Thoracic aorta (tissue), 2 donors: ENCODE measurements around the gene PHLDB2. TPM values are rescaled to one million over a fixed set of nuclear protein-coding genes. Genes with fewer than 3 reads are reported as not detected.

Experiments
- ATAC-seq: fragments of 150-250 bp; one replicate; pipeline ENCODE4 v1.8.0; 2017; ENCODE audit warnings: low read depth; ENCODE audit not compliant: insufficient number of reproducible peaks, low FRiP score
- DNase-seq: peaks from one replicate; pipeline ENCODE4 v3.0.0-alpha.2; 2020; ENCODE audit warnings: low spot score
- H3K27ac ChIP-seq, 2 donors: fragments of 200-600 bp; sonication (generic); 1 replicate in 1 of 2; 2 replicates in 1 of 2; pipeline ENCODE4 v1.5.1; 2016; ENCODE audit warnings: mild to moderate bottlenecking in 2 of 2, moderate library complexity in 2 of 2
- H3K27me3 ChIP-seq: fragments of 200-600 bp; sonication (generic); replicated peaks from 2 replicates; pipeline ENCODE4 v1.6.0; 2016; ENCODE audit warnings: mild to moderate bottlenecking; ENCODE audit not compliant: insufficient read depth
- H3K36me3 ChIP-seq: fragments of 200-600 bp; sonication (generic); one replicate; pipeline ENCODE4 v1.5.1; 2016
- H3K4me1 ChIP-seq, 2 donors: fragments of 200-600 bp; sonication (generic); 1 replicate in 1 of 2; 2 replicates in 1 of 2; pipeline versions ENCODE4 v1.5.1 to v1.6.0; 2016; ENCODE audit warnings: low read depth in 2 of 2, mild to moderate bottlenecking in 1 of 2; ENCODE audit not compliant: control insufficient read depth in 1 of 2
- H3K4me3 ChIP-seq: fragments of 200-600 bp; sonication (generic); 2 replicates; pipeline ENCODE4 v1.5.1; 2016; ENCODE audit warnings: mild to moderate bottlenecking
- H3K9me3 ChIP-seq: fragments of 200-600 bp; sonication (generic); 2 replicates; pipeline ENCODE4 v1.5.1; 2016
- CTCF ChIP-seq: fragments of 200-600 bp; sonication (generic); IDR thresholded peaks from one replicate; pipeline ENCODE4 v1.5.1; 2019; ENCODE audit warnings: antibody characterized with exemption
- total RNA-seq, 2 donors: library from RNA; depleted of rRNA; stranded (reverse); fragments of >200 nt; gene quantifications; one replicate each; pipeline versions ENCODE4 v1.1.0 to v1.2.3, GENCODE V29; 2016

PHLDB2 gene
- total RNA-seq, 2 donors from 2014 or later = 99.0 to 140 TPM

- Histone ChIP-seq H3K27ac (no peak overlapping the region), H3K4me3 (no peak overlapping the region), H3K27me3 (no peaks in the 10 kb centered on the region), H3K4me1 (peaks cover 8 to 16% of the 10 kb centered on the region in 2 donors), H3K36me3 (no peaks in the 10 kb centered on the region), H3K9me3 (no peaks in the 10 kb centered on the region)
- no peak for TF ChIP-seq CTCF
- ATAC-seq (no peak), DNase-seq (no peak)
These were observed 6.0 kb upstream of the PHLDB2 start for GRCh38 chr3:111853068-111853467.

GRCh38 chr3:111854990-111855389 is 4.1 kb upstream of the PHLDB2 start:
- Histone ChIP-seq H3K9me3 (no peaks in the 10 kb centered on the region), H3K4me3 (no peak overlapping the region), H3K27ac (no peak overlapping the region), H3K27me3 (no peaks in the 10 kb centered on the region), H3K36me3 (no peaks in the 10 kb centered on the region), H3K4me1 (peaks cover 8 to 16% of the 10 kb centered on the region in 2 donors)
- ATAC-seq (no peak), DNase-seq (no peak)
- no peak for TF ChIP-seq CTCF

GRCh38 chr3:111856501-111856900 is 2.6 kb upstream of the PHLDB2 start:
- ATAC-seq (no peak), DNase-seq (no peak)
- no peak for TF ChIP-seq CTCF
- no peaks in the 10 kb centered on the region for H3K36me3 ChIP-seq
- H3K27me3 ChIP-seq = no peaks in the 10 kb centered on the region
- no peaks in the 10 kb centered on the region for H3K9me3 ChIP-seq
- H3K4me1 ChIP-seq = peaks cover 5 to 15% of the 10 kb centered on the region in 2 donors
- H3K4me3 ChIP-seq = no peak overlapping the region
- no peak overlapping the region for H3K27ac ChIP-seq

GRCh38 chr3:111857474-111857873 is 1.6 kb upstream of the PHLDB2 start:
- no peak overlapping the region for H3K4me3 ChIP-seq
- no peak overlapping the region for H3K27ac ChIP-seq
- DNase-seq = no peak
- no peaks in the 10 kb centered on the region for H3K9me3 ChIP-seq
- H3K4me1 ChIP-seq = peaks cover 4 to 18% of the 10 kb centered on the region in 2 donors
- no peaks in the 10 kb centered on the region for H3K27me3 ChIP-seq
- no peak for ATAC-seq
- no peak for TF ChIP-seq CTCF
- H3K36me3 ChIP-seq = no peaks in the 10 kb centered on the region

GRCh38 chr3:111858642-111859041 is 423 bp upstream of the PHLDB2 start:
- Histone ChIP-seq H3K27ac (peak overlapping the region; percentile 98), H3K27me3 (no peaks in the 10 kb centered on the region), H3K9me3 (no peaks in the 10 kb centered on the region), H3K36me3 (no peaks in the 10 kb centered on the region), H3K4me3 (peak overlapping the region; percentile 91), H3K4me1 (peaks cover 10 to 27% of the 10 kb centered on the region in 2 donors)
- DNase-seq (no peak), ATAC-seq (no peak)
- TF ChIP-seq CTCF = no peak
